GM10266 (cell line): ENCODE data around the gene NEUROD2.

Experiments
- DNase-seq: peaks from one replicate; pipeline ENCODE4 v3.0.0; 2012; ENCODE audit errors: extremely low spot score
- CTCF ChIP-seq: IDR thresholded peaks from 2 replicates; pipeline ENCODE4 v1.5.1; 2012; ENCODE audit warnings: mild to moderate bottlenecking, low read depth; ENCODE audit not compliant: control insufficient read depth, insufficient read depth; ENCODE audit errors: missing control alignments

Gene NEUROD2

GRCh38 chr17:39639566-39640458, 32.1 kb upstream of the NEUROD2 start:
- no peak for DNase-seq
- TF ChIP-seq CTCF = no peak

- DNase-seq = no peak
- no peak for TF ChIP-seq CTCF
These were observed 31.3 kb upstream of the NEUROD2 start for GRCh38 chr17:39639043-39639442.

- no peak for DNase-seq
- TF ChIP-seq CTCF = no peak
These were observed 30.6 kb upstream of the NEUROD2 start for GRCh38 chr17:39638317-39638716.

GRCh38 chr17:39636927-39637736, 29.4 kb upstream of the NEUROD2 start, which contains the start of gene STARD3:
TSS of gene STARD3 (plus strand) at chr17:39637144. CDS start at chr17:39653532, 16,388 bp downstream.
- DNase-seq = peak; percentile 95
- TF ChIP-seq CTCF = peak; percentile 23

- no peak for TF ChIP-seq CTCF
- no peak for DNase-seq
These were observed 28.8 kb upstream of the NEUROD2 start for GRCh38 chr17:39636587-39636926.

- no peak for TF ChIP-seq CTCF
- no peak for DNase-seq
These were observed 28.0 kb upstream of the NEUROD2 start for GRCh38 chr17:39635614-39636176.
